Eye (tissue), 1 donor: ENCODE measurements around the gene MTHFR.

Experiments
- DNase-seq: peaks from one replicate; pipeline ENCODE4 v3.0.0-alpha.2; 2015

Gene MTHFR

DNA sequence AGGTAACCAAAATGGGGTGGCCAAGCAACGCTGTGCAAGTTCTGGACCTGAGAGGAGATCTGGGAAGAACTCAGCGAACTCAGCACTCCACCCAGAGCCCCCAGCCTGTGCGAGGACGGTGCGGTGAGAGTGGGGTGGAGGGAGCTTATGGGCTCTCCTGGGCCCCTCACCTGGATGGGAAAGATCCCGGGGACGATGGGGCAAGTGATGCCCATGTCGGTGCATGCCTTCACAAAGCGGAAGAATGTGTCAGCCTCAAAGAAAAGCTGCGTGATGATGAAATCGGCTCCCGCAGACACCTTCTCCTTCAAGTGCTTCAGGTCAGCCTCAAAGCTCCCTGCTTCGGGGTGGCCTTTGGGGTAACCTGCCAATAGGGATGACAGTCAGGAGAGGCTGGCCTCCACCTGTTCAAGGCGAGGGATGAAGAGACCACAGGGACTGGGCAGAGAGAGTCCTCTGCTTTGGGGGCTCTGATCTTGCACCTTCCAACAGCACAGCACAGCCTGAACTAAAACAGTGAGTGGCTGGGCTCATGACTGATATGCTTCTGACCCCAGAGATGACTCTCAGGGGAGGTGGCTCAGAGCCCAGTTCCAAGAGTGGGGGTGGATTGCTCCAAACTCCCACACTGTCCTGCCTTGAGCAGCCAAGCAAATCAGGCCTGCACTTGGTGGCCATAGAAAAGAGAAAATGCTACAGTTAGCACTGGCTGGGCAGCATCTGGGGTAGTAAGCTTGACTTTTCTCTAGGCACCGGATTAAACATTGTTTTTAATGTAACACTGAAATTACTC lies 9.5 kb downstream of the MTHFR start:
- DNase-seq, result no peak

DNA sequence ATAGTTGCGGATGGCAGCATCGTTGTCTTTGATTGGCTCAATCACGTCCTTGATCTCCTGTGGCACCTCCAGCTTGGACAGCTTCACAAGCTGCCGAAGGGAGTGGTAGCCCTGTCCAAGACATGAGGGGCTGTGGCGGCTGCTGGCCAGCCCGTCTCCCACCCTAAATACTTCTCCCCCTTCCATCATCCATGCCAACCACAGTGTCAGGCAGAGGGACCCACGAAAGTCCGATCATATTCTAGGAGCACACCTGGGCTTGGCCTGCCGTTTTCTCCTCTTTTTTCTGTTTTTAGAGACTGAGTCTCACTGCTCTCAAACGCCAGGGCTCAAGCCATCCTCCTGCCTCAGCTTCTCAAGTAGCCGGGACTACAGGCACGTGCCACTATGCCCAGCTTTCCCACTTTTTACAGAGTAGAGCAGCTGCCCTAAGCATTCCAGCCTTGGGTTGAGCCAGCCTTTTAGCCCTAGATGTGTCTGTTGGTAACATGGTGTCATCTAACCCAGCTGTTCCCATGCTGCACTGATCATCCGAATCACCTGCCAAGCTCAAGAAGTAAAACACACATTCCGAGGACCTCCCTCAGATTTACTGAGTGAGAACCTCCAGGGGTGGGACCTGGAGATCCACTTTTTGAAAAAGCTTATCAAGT lies 10.4 kb downstream of the MTHFR start:
- DNase-seq, result no peak

DNA sequence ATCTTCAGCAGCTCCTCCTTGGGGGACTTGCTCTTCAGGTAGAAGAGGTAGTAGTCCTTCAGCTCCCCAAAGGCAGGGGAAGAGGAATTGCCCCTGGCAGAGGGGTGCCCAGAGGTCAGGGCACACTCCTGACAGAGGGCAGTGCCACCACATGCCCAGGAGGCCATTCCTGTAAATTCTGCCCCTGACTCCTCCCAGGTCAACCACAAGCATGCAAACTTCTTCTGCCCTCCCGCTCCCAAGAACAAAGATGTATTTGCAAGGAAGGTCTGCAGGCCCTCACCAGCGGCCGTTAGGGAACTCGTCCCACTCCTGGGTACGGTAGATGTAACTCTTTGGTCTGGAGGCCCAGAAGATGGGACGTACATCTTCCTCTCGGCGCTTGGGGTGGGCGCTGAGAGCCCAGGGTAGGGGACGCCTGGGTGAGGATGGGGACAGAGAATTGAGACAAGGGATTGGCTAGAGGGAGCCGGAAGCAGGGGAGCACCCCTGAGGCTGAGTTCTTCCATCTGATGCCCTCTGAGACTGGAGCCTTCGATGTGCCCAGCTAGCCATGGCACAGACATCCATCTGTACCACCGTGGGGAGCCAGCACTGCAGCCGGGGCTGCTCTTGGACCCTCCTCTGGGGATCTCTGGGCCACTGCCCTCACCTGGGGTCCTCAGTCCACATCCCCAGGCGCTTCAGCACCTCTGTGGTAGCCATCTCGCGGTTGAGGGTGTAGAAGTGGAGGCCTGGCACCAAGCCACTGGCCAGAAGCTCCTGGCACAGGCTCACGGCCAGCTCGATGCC lies 11.1 kb downstream of the MTHFR start:
- DNase-seq, result no peak

- DNase-seq, result no peak
Observed at GRCh38 chr1:11793819-11794218, 11.9 kb downstream of the MTHFR start.

DNA sequence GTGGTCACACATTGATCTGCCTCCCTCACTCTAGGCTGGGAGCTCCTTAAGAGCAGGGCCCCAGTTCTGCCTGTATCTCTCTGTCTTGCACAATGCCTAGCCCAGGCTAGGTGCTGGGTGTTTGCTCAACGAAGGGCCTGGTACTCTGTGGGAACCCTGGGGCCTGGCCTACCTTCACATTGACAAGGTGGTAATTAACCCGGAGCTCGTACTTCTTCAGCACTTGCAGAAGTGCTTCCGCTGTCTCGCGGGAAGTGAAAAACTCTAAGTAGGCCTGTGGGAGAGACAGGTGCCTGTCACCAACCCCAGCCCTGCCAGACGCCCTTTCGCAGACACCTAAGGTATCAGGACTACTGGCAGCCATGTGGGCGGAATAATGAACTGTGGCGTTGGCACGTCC lies 13.7 kb downstream of the MTHFR start:
- no peak for DNase-seq

GRCh38 chr1:11790880-11791715 lies 14.7 kb downstream of the MTHFR start:
- DNase-seq, result no peak

- no peak for DNase-seq
Observed at GRCh38 chr1:11790101-11790879, 15.5 kb downstream of the MTHFR start.

GRCh38 chr1:11789126-11790067 lies 16.4 kb downstream of the MTHFR start:
- DNase-seq, result no peak

DNA sequence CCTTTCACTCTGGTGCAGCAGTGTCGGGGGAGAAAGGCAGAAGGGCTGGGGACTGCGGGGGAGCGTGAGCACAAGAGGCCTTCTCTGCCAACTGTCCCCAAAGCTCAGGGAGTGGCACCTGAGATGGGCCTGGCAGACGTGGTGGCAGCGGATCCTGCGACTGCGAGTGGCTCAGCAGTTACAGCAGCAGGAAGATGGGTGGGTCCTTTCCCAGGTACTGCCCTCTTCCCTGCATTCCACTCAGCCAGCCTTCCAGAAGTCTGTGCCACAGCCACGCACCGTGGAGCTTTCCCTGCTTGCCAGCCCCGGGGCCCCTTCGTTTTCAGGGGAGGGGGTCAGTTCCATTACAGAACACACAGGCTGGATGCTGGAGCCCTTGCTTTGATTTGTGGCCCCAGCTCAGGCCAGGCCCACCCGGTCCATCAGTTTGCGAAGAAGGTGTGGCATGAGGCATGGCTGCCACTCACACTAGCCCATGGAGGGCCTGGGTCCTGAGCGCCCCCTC lies 17.2 kb downstream of the MTHFR start:
- no peak for DNase-seq

DNA sequence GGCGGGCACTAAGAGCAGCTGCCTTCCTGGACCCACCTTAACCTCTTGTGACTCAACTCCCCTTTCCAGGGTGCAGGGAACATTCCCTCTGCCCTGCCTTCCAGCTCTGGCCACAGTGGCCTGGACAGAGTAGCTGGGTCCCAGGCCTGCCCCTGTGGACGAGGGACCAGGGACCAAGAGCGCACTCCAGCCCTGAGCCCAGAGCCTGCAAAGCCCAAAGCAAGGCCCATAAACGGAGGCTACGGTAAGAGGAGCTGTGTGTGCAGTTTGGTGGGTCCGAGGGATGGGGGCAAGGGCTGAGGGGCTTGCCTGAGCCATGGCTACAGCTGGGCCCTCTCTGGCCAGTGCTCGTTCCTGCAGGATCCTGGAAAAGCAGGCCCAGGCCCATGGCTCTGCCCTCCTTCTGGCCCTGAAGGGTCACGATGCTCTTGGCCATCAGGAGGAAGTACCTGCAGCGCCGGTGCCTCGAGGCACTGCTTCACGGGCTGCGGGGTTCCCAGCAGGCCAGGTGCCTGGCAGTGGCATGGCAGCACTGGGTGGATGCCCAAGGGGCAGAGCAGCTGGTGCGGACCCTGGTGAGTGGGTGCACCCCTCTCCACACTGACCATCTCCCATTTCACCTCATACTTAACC lies 17.8 kb downstream of the MTHFR start:
- DNase-seq, result no peak

- peak; percentile 49 for DNase-seq
Observed at GRCh38 chr1:11787251-11787803, 18.4 kb downstream of the MTHFR start.

- no peak for DNase-seq
Observed at GRCh38 chr1:11786168-11786567, 19.6 kb downstream of the MTHFR start.

- DNase-seq, result peak; percentile 70
Observed at GRCh38 chr1:11784993-11785769, 20.6 kb downstream of the MTHFR start.

- DNase-seq, result no peak
Observed at GRCh38 chr1:11784256-11784992, 21.3 kb downstream of the MTHFR start.

GRCh38 chr1:11783556-11783955 lies 22.2 kb downstream of the MTHFR start:
- no peak for DNase-seq

- no peak for DNase-seq
Observed at GRCh38 chr1:11782127-11782708, 23.5 kb downstream of the MTHFR start.

DNA sequence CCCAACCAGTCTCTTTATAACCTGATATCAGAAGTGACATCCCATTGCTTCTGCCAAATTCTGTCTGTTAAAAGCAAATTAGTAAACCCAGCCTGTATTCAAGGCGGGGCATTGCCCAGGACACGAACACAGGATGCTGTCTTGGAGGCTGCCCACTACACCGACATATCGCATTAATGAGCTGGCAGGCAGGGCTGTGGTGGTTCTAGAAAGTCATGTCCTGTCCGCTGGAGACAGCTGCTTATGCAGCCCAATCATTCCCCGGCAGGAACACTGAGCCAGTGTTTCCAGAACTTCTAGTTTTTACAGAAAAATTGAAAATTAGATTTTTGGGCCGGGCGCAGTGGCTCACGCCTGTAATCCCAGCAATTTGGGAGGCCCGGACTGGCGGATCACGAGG lies 24.5 kb downstream of the MTHFR start:
- no peak for DNase-seq
